HepG2 (cell line): ENCODE measurements around the gene EEF1AKMT1. TPM values are rescaled to one million over a fixed set of nuclear protein-coding genes. Genes with fewer than 3 reads are reported as not detected.
A peak's percentile ranks its signal among the peaks of the same experiment; 100 is the strongest.

Source experiments
- ATAC-seq: fragments of 200-7000 bp; cut with Tn5 transposase; 3 replicates; pipeline ENCODE4 v1.9.1; 2020; ENCODE audit warnings: mild to moderate bottlenecking, moderate library complexity
- BruUV-seq: library from RNA; stranded (reverse); fragments of 400-500 nt; replicated peaks from 2 replicates; lab custom pipeline; 2021; lab: Mats Ljungman, UMichigan
- CTCF ChIA-PET: fragments of 300-600 bp; formaldehyde crosslinking; extraction: SDS; loops from one replicate; lab custom pipeline; 2021; ENCODE audit warnings: low total read pairs, inconsistent platforms, low intra/inter-chr PET ratio; lab: Yijun Ruan, JAX
- POLR2A ChIA-PET: fragments of 350-600 bp; sonication (Branson Sonifier 250); formaldehyde crosslinking; loops from one replicate; lab custom pipeline; 2020; ENCODE audit warnings: antibody characterized with exemption, inconsistent platforms; lab: Yijun Ruan, JAX
- DNase-seq: peaks from one replicate; pipeline ENCODE4 v3.0.0-alpha.2; 2015; ENCODE audit warnings: low spot score
- FAIRE-seq: peaks from 3 replicates; lab custom pipeline; 2011; peaks lifted over from hg19 to GRCh38; lab: Jason Lieb, UNC
- H2AFZ ChIP-seq: one replicate; pipeline ENCODE4 v1.6.1; 2011; ENCODE audit warnings: low read length, inconsistent platforms
- H3K27ac ChIP-seq: fragments of 300-600 bp; 3 replicates; pipeline ENCODE4 v1.8.0; 2011; ENCODE audit warnings: mixed run types, mild to moderate bottlenecking, mixed read lengths, low read length, inconsistent platforms; ENCODE audit not compliant: insufficient read depth; ENCODE audit errors: extremely low read length
- H3K27me3 ChIP-seq, 2 experiments: fragments of 200-600 bp in 1 of 2; 2 replicates in 1 of 2; 3 replicates in 1 of 2; pipeline versions ENCODE4 v1.6.0 to v1.8.0; 2011; ENCODE audit warnings: low read length in 2 of 2, mild to moderate bottlenecking in 2 of 2, moderate library complexity in 2 of 2, inconsistent platforms in 1 of 2; ENCODE audit not compliant: insufficient read depth in 2 of 2, control insufficient read depth in 1 of 2
- H3K36me3 ChIP-seq, 2 experiments: fragments of 200-600 bp in 1 of 2; replicated peaks in 1 of 2; 2 replicates in 1 of 2; 3 replicates in 1 of 2; pipeline versions ENCODE4 v1.5.1 to v1.8.0; 2011; ENCODE audit warnings: low read length in 2 of 2, inconsistent platforms in 1 of 2; ENCODE audit not compliant: insufficient read depth in 2 of 2, control insufficient read depth in 1 of 2
- H3K4me1 ChIP-seq: 2 replicates; pipeline ENCODE4 v1.5.1; 2012; ENCODE audit warnings: low read length, inconsistent platforms; ENCODE audit not compliant: insufficient read depth
- H3K4me2 ChIP-seq: 2 replicates; pipeline ENCODE4 v1.6.0; 2011; ENCODE audit warnings: low read depth, low read length, inconsistent platforms
- H3K4me3 ChIP-seq, 3 experiments: fragments of 200-600 bp in 1 of 3; sonication (generic), shearing (Covaris generic) in 1 of 3; replicated peaks in 1 of 3; 2 replicates each; pipeline ENCODE4 v1.5.1; 2011 to 2016; ENCODE audit warnings: low read length in 3 of 3, inconsistent platforms in 2 of 3, low read depth in 2 of 3, mild to moderate bottlenecking in 2 of 3, control low read depth in 1 of 3, mixed read lengths in 1 of 3; ENCODE audit not compliant: insufficient read depth in 1 of 3
- H3K79me2 ChIP-seq: one replicate; pipeline ENCODE4 v1.6.1; 2011; ENCODE audit warnings: low read length, inconsistent platforms; ENCODE audit not compliant: insufficient read depth
- H3K9ac ChIP-seq: 2 replicates; pipeline ENCODE4 v1.6.0; 2011; ENCODE audit warnings: mild to moderate bottlenecking, low read depth, low read length, inconsistent platforms; ENCODE audit not compliant: insufficient read depth
- H3K9me3 ChIP-seq: 2 replicates; pipeline ENCODE4 v1.5.1; 2012; ENCODE audit warnings: mild to moderate bottlenecking, low read length
- H4K20me1 ChIP-seq: 2 replicates; pipeline ENCODE4 v1.6.0; 2011; ENCODE audit warnings: inconsistent platforms, mild to moderate bottlenecking, low read length, moderate library complexity; ENCODE audit not compliant: insufficient read depth
- CENPX ChIP-seq: sonication (generic); formaldehyde crosslinking; IDR thresholded peaks from 2 replicates; pipeline ENCODE4 v1.9.0; 2021; ENCODE audit warnings: mild to moderate bottlenecking, missing genetic modification reagents, moderate library complexity
- EZH2 ChIP-seq: conservative IDR thresholded peaks from 2 replicates; pipeline ENCODE4 v1.6.1; 2012; ENCODE audit warnings: mild to moderate bottlenecking, low read depth, low read length, moderate library complexity
- HES4 ChIP-seq: sonication (generic); formaldehyde crosslinking; IDR thresholded peaks from 2 replicates; pipeline ENCODE4 v1.9.0; 2021; ENCODE audit warnings: mild to moderate bottlenecking, missing genetic modification reagents, borderline replicate concordance
- JARID2 ChIP-seq: sonication (generic); formaldehyde crosslinking; IDR thresholded peaks from 2 replicates; pipeline ENCODE4 v1.8.1; 2023; ENCODE audit warnings: missing genetic modification reagents, inconsistent platforms; ENCODE audit not compliant: insufficient replicate concordance
- NR0B2 ChIP-seq: sonication (generic); formaldehyde crosslinking; IDR thresholded peaks from 2 replicates; pipeline ENCODE4 v1.4.0; 2020; ENCODE audit warnings: mild to moderate bottlenecking, missing genetic modification reagents
- SP2 ChIP-seq: sonication (generic); formaldehyde crosslinking; IDR thresholded peaks from 2 replicates; pipeline ENCODE4 v1.5.1; 2020; ENCODE audit warnings: mild to moderate bottlenecking, missing genetic modification reagents
- STAG1 ChIP-seq: sonication (generic); formaldehyde crosslinking; IDR thresholded peaks from 2 replicates; pipeline ENCODE4 v1.4.0; 2020; ENCODE audit warnings: missing genetic modification reagents
- ZBTB42 ChIP-seq: sonication (generic); formaldehyde crosslinking; IDR thresholded peaks from 2 replicates; pipeline ENCODE4 v1.5.0; 2020; ENCODE audit warnings: mild to moderate bottlenecking, missing genetic modification reagents
- ZFY ChIP-seq: sonication (generic); formaldehyde crosslinking; IDR thresholded peaks from 2 replicates; pipeline ENCODE4 v1.4.0; 2020; ENCODE audit warnings: missing genetic modification reagents
- ZGPAT ChIP-seq: IDR thresholded peaks from 2 replicates; pipeline ENCODE4 v1.6.1; 2016; ENCODE audit warnings: mild to moderate bottlenecking
- ZNF101 ChIP-seq: sonication (generic); formaldehyde crosslinking; IDR thresholded peaks from 2 replicates; pipeline ENCODE4 v1.4.0; 2020; ENCODE audit warnings: mild to moderate bottlenecking, low read depth, missing genetic modification reagents, borderline replicate concordance
- ZNF335 ChIP-seq: sonication (generic); formaldehyde crosslinking; IDR thresholded peaks from 2 replicates; pipeline ENCODE4 v1.4.0; 2020; ENCODE audit warnings: missing genetic modification reagents
- ZNF33A ChIP-seq: sonication (generic); formaldehyde crosslinking; IDR thresholded peaks from 2 replicates; pipeline ENCODE4 v1.5.1; 2020; ENCODE audit warnings: missing genetic modification reagents, mild to moderate bottlenecking, moderate library complexity, borderline replicate concordance
- WGBS: methylation state at CpG from one replicate; pipeline ENCODE4 v1.1.6; 2017; ENCODE audit warnings: low lambda C conversion rate; 5-methylcytosine and 5-hydroxymethylcytosine counted together
- in situ Hi-C: cut with HindIII; loops from 2 replicates; pipeline ENCODE4 v1.10.0; 2017; ENCODE audit warnings: low pct_unique_long_range_greater_than_20kb; ENCODE audit not compliant: extremely low pct_ligation_motif_present
- intact Hi-C: fragments of 100-400 bp; cut with micrococcal nuclease; formaldehyde crosslinking; loops from one replicate; pipeline ENCODE4 v1.10.0; 2022; ENCODE audit not compliant: unreplicated experiment
- polyA plus RNA-seq, 8 experiments: library from polyadenylated mRNA; depleted of rRNA in 3 of 8; stranded (reverse) in 7 of 8; unstranded in 1 of 8; fragments of >200 nt; fragmentation: Illumina TruSeq in 4 of 8; extraction: Trizol in 4 of 8; gene quantifications; 2 replicates each; pipeline versions ENCODE4 v1.2.1 to v1.2.3, GENCODE V29; 2011 to 2016; ENCODE audit warnings: low read depth in 4 of 8, missing spikeins in 1 of 8, mixed read lengths in 1 of 8; ENCODE audit not compliant: insufficient read depth in 1 of 8
- total RNA-seq, 5 experiments: library from RNA; depleted of rRNA; stranded (reverse); fragments of >200 nt; fragmentation: Illumina TruSeq; extraction: Trizol; gene quantifications; 2 replicates each; pipeline ENCODE4 v1.2.3, GENCODE V29; 2016; ENCODE audit warnings: low read depth in 1 of 5

The EEF1AKMT1 gene
- total and polyA plus RNA-seq, 2 of the 13 experiments (the other 11 are each of a cell fraction or from before 2014, with no cell fraction given), result 6.0 to 16.1 TPM

- Histone ChIP-seq H3K4me3 (peak overlapping the region in 1 of 3 experiments; percentile 78; a peak in 2 of 6 replicates), H3K4me2 (peak overlapping the region; percentile 89), H3K27ac (no peak overlapping the region), H3K9me3 (no peaks in the 10 kb centered on the region), H3K9ac (no peak overlapping the region), H4K20me1 (no peaks in the 10 kb centered on the region), H3K36me3 (no peaks in the 10 kb centered on the region), H3K79me2 (no peaks in the 10 kb centered on the region), H2AFZ (no peak overlapping the region), H3K4me1 (peaks cover 37% of the 10 kb centered on the region), H3K27me3 (no peaks in the 10 kb centered on the region)
- intact Hi-C loops (no loop called here), in situ Hi-C loops (loop anchor here (10.0 kb wide), 1 partner anchor 223 kb away; no protein-coding TSS in a partner anchor)
- 100% methylated on average over 3 of the region's 3 CpGs for WGBS
- no TSS peak for BruUV-seq
- ATAC-seq, result no peak
- DNase-seq, result no peak
- no peak for FAIRE-seq
- TF ChIP-seq ZGPAT (CRISPR knock-in tag), result no peak
- TF ChIP-seq HES4 (CRISPR knock-in tag), result no peak
- no peak for TF ChIP-seq STAG1 (CRISPR knock-in tag)
- no peak for TF ChIP-seq ZBTB42
- TF ChIP-seq CENPX (CRISPR knock-in tag), result no peak
- no peak for TF ChIP-seq ZNF101 (CRISPR knock-in tag)
- no peak for TF ChIP-seq SP2 (CRISPR knock-in tag)
- TF ChIP-seq ZNF335, result no peak
- no peak for TF ChIP-seq EZH2
- no peak for TF ChIP-seq JARID2 (CRISPR knock-in tag)
- no peak for TF ChIP-seq ZNF33A (CRISPR knock-in tag)
- TF ChIP-seq ZFY (CRISPR knock-in tag), result no peak
- TF ChIP-seq NR0B2, result no peak
- POLR2A ChIA-PET, result no interaction called here
- CTCF ChIA-PET, result no interaction called here
Measured at GRCh38 chr13:20701461-20701860, 72.3 kb downstream of the EEF1AKMT1 start.
